ENCODE data around the gene KLF9.

The KLF9 gene

GRCh38 chr9:70413799-70414775, at the start of gene KLF9:
KLF9 (minus strand) TSS chr9:70414657; CDS start chr9:70413363, 1,294 bp downstream.
- DNase-seq (ENCODE audit: low read depth) = peak; percentile 81

DNA sequence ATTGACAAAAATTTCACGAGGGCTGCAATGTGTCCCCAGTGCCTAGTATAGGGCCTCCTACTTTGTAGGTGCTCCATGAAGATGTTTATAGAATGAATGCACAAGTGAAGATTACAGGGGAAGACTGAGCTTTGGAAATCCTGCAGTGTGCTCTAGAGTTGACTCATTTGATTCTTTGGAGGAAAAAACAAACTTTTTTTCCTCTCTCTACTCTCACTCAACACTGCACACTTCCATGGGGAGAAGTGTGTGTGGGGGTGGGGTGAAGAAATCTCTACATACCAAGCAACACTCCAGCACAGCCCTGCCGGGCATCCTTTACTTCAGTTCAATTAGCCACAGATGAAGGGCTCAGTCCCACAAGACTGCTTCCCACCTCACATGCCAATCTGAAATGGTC, 49.4 kb upstream of the KLF9 start:
- no peak for DNase-seq (ENCODE audit: low read depth)

GRCh38 chr9:70462300-70462699, 47.8 kb upstream of the KLF9 start:
- no peak for DNase-seq (ENCODE audit: low read depth)

- DNase-seq (ENCODE audit: low read depth) = no peak
Observed at GRCh38 chr9:70457235-70457634, 42.8 kb upstream of the KLF9 start.

DNA sequence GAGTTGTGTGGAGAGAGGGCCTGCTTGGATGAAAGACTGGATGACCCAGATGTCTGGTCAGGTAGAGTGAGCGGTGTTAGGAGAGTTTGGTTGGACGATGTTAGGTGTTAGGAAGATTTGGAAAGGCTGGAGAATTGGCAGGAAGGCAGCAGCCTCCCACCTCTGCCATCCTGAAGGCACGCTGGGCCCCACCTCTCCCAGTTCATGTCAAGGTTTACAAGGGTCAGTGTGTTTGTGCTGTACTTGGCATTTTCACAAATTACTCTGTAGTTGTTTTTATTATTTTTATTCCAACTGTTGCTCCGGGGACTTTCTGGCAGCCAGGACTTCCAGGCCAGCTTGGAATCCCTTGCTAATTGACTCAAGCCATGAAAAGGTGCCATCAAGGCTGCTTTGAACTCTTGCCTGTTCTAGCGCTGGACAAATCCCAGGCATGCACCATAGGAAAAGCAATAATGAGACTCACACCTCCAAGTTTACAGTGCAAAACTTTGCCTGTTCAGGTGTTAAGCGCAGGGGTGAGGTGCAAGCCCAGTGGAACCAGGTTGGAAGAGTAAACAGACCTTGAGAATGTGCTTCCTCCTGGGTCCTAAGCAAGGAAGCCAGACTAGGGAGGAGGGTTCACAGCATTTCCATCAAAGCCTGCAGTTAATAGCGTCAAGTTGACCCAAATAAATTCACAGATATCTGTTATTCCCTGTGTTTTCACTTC, 41.7 kb upstream of the KLF9 start:
- no peak for DNase-seq (ENCODE audit: low read depth)

DNA sequence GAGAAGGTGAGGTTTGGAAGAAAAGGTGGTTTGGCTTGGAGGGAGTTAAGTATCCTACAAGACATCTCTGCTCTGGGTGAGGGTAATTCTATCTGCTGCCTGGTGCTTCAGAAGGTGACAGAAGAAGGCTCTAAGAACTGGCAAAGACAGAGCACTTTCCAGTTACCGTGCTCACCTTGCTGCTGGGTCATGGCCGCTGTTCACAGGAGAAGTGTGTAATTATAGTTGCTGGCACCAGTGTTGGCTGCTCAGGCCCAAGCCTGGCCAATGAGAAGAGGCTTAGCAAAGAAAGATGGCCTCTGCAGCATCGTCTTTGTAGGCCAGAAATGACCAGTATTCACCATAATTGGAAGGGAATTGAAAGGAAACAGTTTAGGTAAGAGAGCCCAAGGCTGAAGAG, 37.9 kb upstream of the KLF9 start:
- no peak for DNase-seq (ENCODE audit: low read depth)

GRCh38 chr9:70451765-70452164, 37.3 kb upstream of the KLF9 start:
- DNase-seq (ENCODE audit: low read depth) = no peak

DNA sequence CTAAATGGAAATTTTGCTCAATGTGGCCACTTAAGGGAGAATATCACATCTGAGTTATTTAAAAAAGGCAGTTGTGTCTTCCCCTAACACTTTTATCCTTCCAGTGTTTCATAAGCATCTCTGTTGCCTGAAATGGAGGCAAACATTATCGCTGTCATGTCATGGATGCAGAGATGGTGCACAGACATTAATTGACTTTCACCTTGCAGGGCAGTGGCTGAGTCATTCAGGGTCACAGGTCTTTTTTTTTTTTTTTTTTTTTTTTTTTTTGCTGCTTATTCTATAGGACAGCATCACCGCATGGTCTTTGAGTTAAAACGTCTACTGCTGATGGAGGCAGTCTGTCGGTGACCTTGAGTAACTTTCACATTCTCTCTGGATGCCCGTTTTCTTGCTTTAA, 36.3 kb upstream of the KLF9 start:
- DNase-seq (ENCODE audit: low read depth) = no peak

DNA sequence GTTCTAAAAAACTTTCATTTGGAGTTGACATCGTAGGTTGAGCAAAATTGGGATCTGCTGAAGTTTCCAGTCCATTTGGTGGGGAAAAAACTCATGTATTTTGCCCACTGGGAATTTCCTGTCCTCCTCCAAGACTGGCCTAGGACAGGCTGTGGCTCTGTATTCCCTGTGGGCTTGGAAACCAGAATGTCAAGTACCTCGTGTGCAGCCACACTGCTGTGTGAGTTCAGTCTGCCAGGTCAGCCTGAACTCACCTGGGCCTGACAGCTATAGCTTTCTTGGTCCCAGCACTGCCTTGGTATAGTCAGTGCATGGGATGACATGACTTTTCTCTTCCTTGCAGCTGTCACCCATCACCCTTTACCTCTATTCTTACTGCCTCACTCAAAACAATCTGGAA, 35.0 kb upstream of the KLF9 start:
- no peak for DNase-seq (ENCODE audit: low read depth)

DNA sequence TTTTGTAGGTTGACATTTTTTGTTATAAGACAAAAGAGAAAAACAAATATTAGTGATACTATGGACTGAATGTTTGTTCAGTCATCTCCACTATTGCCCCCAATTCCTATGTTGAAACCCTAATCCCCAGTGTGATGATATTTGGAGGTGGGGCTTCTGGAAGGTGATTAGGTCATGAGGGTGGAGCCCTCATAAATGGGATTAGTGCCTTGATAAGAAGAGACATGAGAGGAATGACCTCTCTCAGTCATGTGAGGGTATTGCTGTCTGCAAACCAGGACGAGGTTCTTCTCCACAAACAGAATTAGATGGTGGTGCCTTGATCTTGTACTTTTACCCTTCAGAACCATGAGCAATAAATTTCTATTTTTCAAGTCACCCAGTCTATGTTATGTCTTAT, 34.5 kb upstream of the KLF9 start:
- no peak for DNase-seq (ENCODE audit: low read depth)

DNA sequence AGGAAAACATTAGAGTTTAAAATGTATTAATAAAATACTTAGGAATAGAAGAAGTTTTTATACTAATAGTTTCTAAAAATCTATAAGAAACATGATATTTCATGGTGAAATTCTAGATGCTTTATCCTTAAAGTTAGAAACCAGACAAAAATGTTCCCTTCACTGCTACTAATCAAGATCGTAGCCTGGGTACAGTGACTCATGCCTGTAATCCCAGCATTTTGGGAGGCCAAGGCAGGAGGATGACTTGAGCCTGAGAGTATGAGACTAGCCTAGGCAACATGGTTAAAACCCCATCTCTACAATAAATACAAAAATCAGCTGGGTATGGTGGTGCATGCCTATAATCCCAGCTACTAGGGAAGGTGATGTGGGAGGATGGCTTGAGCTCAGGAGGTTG, 30.4 kb upstream of the KLF9 start:
- DNase-seq (ENCODE audit: low read depth) = no peak

DNA sequence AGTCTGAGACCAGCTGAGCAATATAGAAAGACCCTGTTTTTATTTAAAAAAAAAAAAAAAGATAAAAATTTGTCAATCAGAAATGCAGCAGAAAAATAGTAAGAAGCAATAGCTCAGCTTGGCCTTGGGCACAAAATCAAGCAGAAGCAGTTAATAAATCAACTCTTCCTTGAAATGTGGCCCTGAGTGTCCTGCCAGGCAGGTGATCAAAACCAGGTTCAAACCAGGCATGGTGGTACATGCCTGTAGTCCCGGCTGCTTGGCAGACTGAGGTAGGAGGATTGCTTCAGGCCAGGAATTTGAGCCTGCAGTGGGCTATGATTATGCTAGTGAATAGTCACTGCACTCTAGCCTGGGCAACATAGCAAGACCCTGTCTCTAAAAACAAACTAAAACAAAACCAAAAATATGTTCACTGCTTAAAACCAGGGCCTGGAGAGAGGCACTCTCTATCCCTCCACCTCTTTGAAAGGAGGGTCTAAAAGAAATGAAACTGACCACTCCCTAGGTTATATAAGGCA, 27.9 kb upstream of the KLF9 start:
- no peak for DNase-seq (ENCODE audit: low read depth)

GRCh38 chr9:70441622-70442021, 27.2 kb upstream of the KLF9 start:
- DNase-seq (ENCODE audit: low read depth) = no peak

DNA sequence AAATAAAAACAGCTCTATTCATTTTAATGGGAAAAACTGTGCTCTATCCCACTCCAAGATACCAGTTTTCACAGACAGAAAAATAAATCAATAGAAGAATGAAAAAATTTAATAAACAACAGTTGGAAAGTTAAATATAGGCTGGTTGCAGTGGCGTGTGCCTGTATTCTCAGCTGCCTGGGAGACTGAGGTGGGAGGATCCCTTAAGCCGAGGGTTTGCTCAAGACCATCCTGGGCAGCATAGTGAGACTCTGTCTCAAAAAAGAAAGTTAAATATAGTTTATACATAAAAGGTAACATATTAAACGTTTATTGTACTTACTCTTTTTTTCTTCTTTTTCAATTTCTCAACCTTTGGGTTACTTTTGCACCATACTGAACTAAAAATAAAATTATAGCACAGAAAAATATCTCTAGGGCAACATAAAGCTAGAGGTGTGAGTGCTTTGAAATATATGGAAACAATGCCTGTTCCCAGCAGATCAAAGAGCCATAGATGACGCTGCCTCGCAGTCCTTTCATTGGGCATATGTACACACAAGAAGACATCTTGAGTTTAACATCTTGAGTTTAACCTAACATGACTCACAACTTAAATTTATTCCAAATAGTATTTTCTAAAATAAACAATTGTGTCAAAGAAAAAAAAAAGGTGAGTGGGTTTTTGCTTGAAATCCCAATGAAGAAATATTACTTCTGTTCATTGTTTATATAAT, 25.7 kb upstream of the KLF9 start:
- no peak for DNase-seq (ENCODE audit: low read depth)

DNA sequence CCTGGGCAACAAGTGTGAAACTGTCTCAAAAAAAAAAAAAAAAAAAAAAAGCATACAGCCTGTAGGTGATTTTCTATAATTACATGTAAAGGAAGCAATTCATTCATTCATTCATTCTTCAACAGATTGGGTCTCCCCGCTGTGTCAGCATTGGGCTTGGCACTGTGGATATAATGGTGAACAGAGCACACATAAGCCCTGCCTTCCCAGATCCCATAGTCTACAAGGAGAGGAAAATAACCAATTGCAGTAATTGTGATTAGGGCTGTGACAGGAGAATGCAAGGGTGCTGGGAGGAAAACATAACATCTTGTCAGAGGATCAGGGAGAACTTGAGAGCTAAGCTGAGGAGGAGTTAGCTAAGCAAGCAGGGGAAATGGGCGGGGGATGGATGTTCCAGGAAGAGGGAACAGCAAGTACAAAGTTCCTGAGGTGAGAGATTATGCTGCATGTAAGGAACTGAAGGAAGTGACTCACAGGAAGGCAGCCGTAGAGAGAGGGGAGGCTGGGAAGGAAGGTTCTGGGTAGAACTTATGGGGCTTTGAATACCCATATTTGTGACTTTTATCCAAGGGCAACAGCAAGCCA, 24.0 kb upstream of the KLF9 start:
- no peak for DNase-seq (ENCODE audit: low read depth)

DNA sequence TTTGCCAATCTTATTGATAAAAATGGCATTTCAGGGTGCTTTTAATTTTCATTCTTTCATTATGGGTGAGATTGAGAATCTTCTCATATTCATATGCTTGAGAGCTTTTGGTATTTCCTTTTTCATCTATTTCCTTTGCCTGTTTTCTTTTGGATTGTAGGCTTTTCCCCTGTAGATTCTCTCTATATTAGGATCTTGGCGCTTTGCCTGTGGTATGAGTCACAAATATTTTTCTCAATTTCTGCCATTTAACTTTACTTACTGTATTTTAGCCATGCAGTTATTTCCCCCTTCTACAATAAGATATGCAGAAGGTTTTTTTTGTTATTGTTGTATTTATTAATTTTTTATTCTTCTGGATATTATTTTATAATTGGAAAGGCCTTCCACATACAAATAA, 21.5 kb upstream of the KLF9 start:
- no peak for DNase-seq (ENCODE audit: low read depth)

DNA sequence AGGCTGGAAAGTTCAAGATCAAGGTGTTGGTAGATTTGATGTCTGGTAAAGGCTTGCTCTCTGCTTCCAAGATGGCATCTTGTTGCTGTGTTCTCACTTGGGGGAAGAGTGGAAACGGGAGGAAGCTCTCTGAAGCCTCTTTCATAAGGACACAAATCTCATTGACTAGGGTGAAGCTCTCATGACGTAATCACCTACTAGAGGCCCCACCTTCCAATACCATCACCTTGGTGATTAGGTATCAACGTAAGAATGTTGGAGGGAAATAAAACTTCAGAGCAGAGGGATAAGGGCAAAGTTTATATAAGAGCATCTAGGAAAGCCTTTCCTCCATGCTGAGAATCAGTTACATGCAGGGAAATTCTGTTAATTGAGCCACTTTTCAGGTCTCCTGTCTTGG, 15.4 kb upstream of the KLF9 start:
- no peak for DNase-seq (ENCODE audit: low read depth)

- DNase-seq (ENCODE audit: low read depth) = no peak
Observed at GRCh38 chr9:70428781-70429180, 14.3 kb upstream of the KLF9 start.

GRCh38 chr9:70427161-70427945, 12.9 kb upstream of the KLF9 start:
- no peak for DNase-seq (ENCODE audit: low read depth)

DNA sequence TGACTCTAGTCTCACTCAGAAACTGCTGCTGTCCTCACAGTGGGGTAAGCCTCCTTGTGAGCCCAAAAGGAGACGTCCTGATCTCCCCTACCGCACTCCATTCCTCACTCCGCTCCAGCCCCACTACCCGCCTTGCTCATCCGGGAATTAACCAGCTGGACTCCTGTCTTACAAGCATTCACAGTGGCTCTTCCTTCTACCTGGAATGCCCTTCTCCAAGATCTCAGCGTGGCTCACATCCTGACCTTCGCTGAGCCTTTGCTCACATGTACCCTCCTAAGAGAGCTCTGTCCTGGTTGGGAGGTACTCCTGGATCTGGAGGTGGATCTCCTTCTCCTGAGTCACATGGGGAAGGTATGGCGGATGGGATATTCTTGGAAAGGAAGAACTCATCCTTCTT, 10.7 kb upstream of the KLF9 start:
- DNase-seq (ENCODE audit: low read depth) = no peak

GRCh38 chr9:70422371-70423043, 8.1 kb upstream of the KLF9 start:
- no peak for DNase-seq (ENCODE audit: low read depth)
